ENCODE results near the gene MAN2A1.

DNA sequence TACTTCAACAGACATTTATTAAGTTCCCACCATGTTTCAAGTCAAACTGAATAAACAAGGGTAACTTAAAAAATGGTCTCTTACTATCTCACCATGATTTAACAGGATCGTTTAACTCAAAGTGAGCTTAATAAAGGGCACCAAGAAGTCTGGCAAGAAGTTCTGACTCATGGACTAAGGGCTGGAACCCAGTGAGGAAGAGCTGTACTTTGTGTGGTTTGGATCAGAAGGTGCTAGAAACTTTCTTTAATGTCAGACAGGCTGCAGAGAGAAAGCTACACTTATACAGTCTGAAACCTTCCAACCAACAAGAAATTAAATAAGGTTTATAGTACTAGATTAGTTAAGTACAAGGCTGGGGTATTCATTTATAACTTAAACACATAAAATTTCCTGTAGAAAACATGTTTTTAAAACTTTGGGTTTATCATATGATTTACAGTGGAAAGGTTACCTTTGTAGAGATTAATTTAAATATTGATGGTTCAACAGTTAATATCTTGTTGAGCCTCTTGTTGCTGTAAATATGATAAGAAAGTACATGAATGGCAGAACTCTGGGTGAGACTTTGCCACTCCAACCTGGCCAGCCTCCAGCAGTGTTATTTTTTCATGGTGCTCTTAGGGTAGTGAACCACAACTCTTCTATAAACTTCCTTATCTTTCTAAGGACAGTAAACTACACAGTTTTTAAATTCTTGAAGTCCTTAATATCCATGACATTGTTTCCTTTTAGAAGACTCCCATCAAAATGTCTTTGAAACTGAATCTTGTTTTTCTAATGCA is 162.8 kb downstream of the MAN2A1 start:
- TF ChIP-seq, protein P1, sequence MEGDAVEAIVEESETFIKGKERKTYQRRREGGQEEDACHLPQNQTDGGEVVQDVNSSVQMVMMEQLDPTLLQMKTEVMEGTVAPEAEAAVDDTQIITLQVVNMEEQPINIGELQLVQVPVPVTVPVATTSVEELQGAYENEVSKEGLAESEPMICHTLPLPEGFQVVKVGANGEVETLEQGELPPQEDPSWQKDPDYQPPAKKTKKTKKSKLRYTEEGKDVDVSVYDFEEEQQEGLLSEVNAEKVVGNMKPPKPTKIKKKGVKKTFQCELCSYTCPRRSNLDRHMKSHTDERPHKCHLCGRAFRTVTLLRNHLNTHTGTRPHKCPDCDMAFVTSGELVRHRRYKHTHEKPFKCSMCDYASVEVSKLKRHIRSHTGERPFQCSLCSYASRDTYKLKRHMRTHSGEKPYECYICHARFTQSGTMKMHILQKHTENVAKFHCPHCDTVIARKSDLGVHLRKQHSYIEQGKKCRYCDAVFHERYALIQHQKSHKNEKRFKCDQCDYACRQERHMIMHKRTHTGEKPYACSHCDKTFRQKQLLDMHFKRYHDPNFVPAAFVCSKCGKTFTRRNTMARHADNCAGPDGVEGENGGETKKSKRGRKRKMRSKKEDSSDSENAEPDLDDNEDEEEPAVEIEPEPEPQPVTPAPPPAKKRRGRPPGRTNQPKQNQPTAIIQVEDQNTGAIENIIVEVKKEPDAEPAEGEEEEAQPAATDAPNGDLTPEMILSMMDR (IDR thresholded peaks at IDR 0.05), result no peak
- no peak for TF ChIP-seq EP300 (IDR thresholded peaks at IDR 0.05)
